Natural killer cell (primary cell): ENCODE data around the gene DCTPP1. TPM values are rescaled to one million over a fixed set of nuclear protein-coding genes. Genes with fewer than 3 reads are reported as not detected.
"Not testable (repeated sequence)": the region's sequence is repeated elsewhere in the genome, so short reads cannot be mapped to it uniquely, and the experiment has no call there.

ENCODE experiments used
- ATAC-seq, 3 donors: fragments of 150-1000 bp in 2 of 3; fragments of 200-7000 bp in 1 of 3; cut with Tn5 transposase; 1 replicate in 1 of 3; 2 replicates in 2 of 3; pipeline ENCODE4 v1.10.0; 2021; ENCODE audit warnings: mild to moderate bottlenecking in 2 of 3, moderate library complexity in 2 of 3
- DNase-seq, 2 donors: peaks; one replicate each; pipeline versions ENCODE4 v3.0.0 to v3.0.0-alpha.2; 2013 to 2021; ENCODE audit warnings: mixed read lengths in 1 of 2
- H3K27ac ChIP-seq: one replicate; pipeline ENCODE4 v1.5.1; 2013; ENCODE audit warnings: mild to moderate bottlenecking, low read length
- H3K27me3 ChIP-seq: one replicate; pipeline ENCODE4 v1.6.1; 2013; ENCODE audit warnings: low read length; ENCODE audit not compliant: control insufficient read depth, insufficient read depth
- H3K36me3 ChIP-seq: one replicate; pipeline ENCODE4 v1.6.1; 2013; ENCODE audit warnings: low read length; ENCODE audit not compliant: control insufficient read depth, insufficient read depth
- H3K4me1 ChIP-seq: one replicate; pipeline ENCODE4 v1.6.1; 2013; ENCODE audit warnings: low read length; ENCODE audit not compliant: control insufficient read depth, insufficient read depth
- H3K4me3 ChIP-seq: one replicate; pipeline ENCODE4 v1.5.1; 2013; ENCODE audit warnings: low read length
- H3K9me3 ChIP-seq: one replicate; pipeline ENCODE4 v1.6.1; 2013; ENCODE audit warnings: low read length; ENCODE audit not compliant: control insufficient read depth, insufficient read depth
- H3K27ac Mint-ChIP-seq, 2 donors: one replicate each; pipeline ENCODE4 v1.8.0; 2022; ENCODE audit warnings: mild to moderate bottlenecking in 2 of 2, mixed read lengths in 2 of 2, moderate library complexity in 1 of 2
- H3K27me3 Mint-ChIP-seq, 2 donors: one replicate each; pipeline ENCODE4 v1.8.0; 2022; ENCODE audit warnings: low read depth in 2 of 2, mixed read lengths in 2 of 2
- H3K36me3 Mint-ChIP-seq: one replicate; pipeline ENCODE4 v1.8.0; 2022; ENCODE audit warnings: mixed read lengths
- H3K4me1 Mint-ChIP-seq, 2 donors: one replicate each; pipeline ENCODE4 v1.8.0; 2022; ENCODE audit warnings: mixed read lengths in 2 of 2
- H3K4me3 Mint-ChIP-seq: one replicate; pipeline ENCODE4 v1.8.0; 2022; ENCODE audit warnings: mild to moderate bottlenecking, moderate library complexity, mixed read lengths
- H3K9me3 Mint-ChIP-seq, 2 donors: one replicate each; pipeline ENCODE4 v1.8.0; 2022; ENCODE audit warnings: mixed read lengths in 2 of 2
- CTCF ChIP-seq: fragments of 200-600 bp; IDR thresholded peaks from one replicate; pipeline ENCODE4 v1.8.0; 2022; ENCODE audit warnings: antibody characterized with exemption
- WGBS: methylation state at CpG from one replicate; pipeline ENCODE4 v1.1.7; 2013; ENCODE audit warnings: missing lambda C conversion rate; ENCODE audit not compliant: insufficient coverage; 5-methylcytosine and 5-hydroxymethylcytosine counted together
- intact Hi-C: fragments of 100-400 bp; cut with micrococcal nuclease; formaldehyde crosslinking; loops from one replicate; pipeline ENCODE4 v1.14.2; 2022
- total RNA-seq, 4 donors: library from RNA; stranded (reverse); fragments of 120-200 nt in 1 of 4; gene quantifications; one replicate each; pipeline versions ENCODE4 v1.2.3 to v1.2.4, GENCODE V29; 2013 to 2022

The DCTPP1 gene
- total RNA-seq = 10 to 100 TPM; 11.2 to 16.9 (median 15.2) TPM
- total RNA-seq (2013) = 10.8 TPM

GRCh38 chr16:30429678-30430427, at the start of gene DCTPP1:
Gene DCTPP1 (minus strand): TSS chr16:30430030. CDS start chr16:30429980, 50 bp downstream.
- H3K27me3 Mint-ChIP-seq = no peaks in the 10 kb centered on the region
- Histone ChIP-seq H3K27me3 (no peaks in the 10 kb centered on the region), H3K4me3 (peak within 1 kb of the TSS; percentile 67), H3K36me3 (peaks cover 2% of the 10 kb centered on the region), H3K27ac (peak within 1 kb of the TSS; percentile 70), H3K4me1 (peaks cover 21% of the 10 kb centered on the region), H3K9me3 (no peaks in the 10 kb centered on the region)
- H3K36me3 Mint-ChIP-seq = no peaks in the 10 kb centered on the region
- H3K4me3 Mint-ChIP-seq = peak within 1 kb of the TSS; percentile 21
- intact Hi-C loops = loop anchor here (1.0 to 10.0 kb wide), 6 partner anchors 15 to 204 kb away; partner anchors contain the start of genes ITGAL, SEPHS2, TBC1D10B and ZNF747
- DNase-seq (peak; percentile 92 to 99), ATAC-seq (peak; percentile 94 to 99 (median 95))
- TF ChIP-seq CTCF = peak; percentile 71
- H3K27ac Mint-ChIP-seq = no peak within 1 kb of the TSS
- under 1% methylated on average over 49 of the region's 49 CpGs for WGBS
- no peaks in the 10 kb centered on the region for H3K9me3 Mint-ChIP-seq
- peaks cover 0 to 6% of the 10 kb centered on the region in 2 donors for H3K4me1 Mint-ChIP-seq

GRCh38 chr16:30478766-30479478, 49.1 kb upstream of the DCTPP1 start:
- Histone ChIP-seq H3K27ac (no peak overlapping the region), H3K4me1 (peaks cover 91% of the 10 kb centered on the region), H3K4me3 (no peak overlapping the region), H3K36me3 (peaks cover 80% of the 10 kb centered on the region), H3K27me3 (no peaks in the 10 kb centered on the region), H3K9me3 (no peaks in the 10 kb centered on the region)
- TF ChIP-seq CTCF = no peak
- no peak for DNase-seq
- WGBS = 90% methylated on average over 12 of the region's 12 CpGs
- Mint-ChIP-seq H3K4me3 (peak overlapping the region; percentile 17), H3K27ac (peak overlapping the region; percentile 89 to 95), H3K27me3 (no peaks in the 10 kb centered on the region), H3K9me3 (no peaks in the 10 kb centered on the region), H3K4me1 (peaks cover 44 to 72% of the 10 kb centered on the region in 2 donors), H3K36me3 (peaks cover 21% of the 10 kb centered on the region)
- intact Hi-C loops = no loop called here
- ATAC-seq = no peak

- H3K27ac ChIP-seq, H3K9me3 Mint-ChIP-seq, H3K9me3 ChIP-seq, intact Hi-C loops, H3K4me3 ChIP-seq, H3K27me3 ChIP-seq, ATAC-seq, H3K27me3 Mint-ChIP-seq, DNase-seq: not testable (repeated sequence)
- Mint-ChIP-seq H3K4me3 (peak overlapping the region; percentile 47), H3K27ac (peak overlapping the region; percentile 89 to 95), H3K4me1 (peaks cover 49 to 77% of the 10 kb centered on the region in 2 donors), H3K36me3 (peaks cover 14% of the 10 kb centered on the region)
- WGBS = 97% methylated on average over 3 of the region's 3 CpGs
- peaks cover 69% of the 10 kb centered on the region for H3K36me3 ChIP-seq
- H3K4me1 ChIP-seq = peaks cover 86% of the 10 kb centered on the region
These were observed 47.9 kb upstream of the DCTPP1 start for GRCh38 chr16:30477773-30478172.

- H3K36me3 ChIP-seq = peaks cover 61% of the 10 kb centered on the region
- intact Hi-C loops = no loop called here
- H3K27me3 ChIP-seq = no peaks in the 10 kb centered on the region
- peaks cover 82% of the 10 kb centered on the region for H3K4me1 ChIP-seq
- peak overlapping the region; percentile 4 for H3K27ac ChIP-seq
- Mint-ChIP-seq H3K36me3 (peaks cover 8% of the 10 kb centered on the region), H3K9me3 (peaks cover 0 to 3% of the 10 kb centered on the region in 2 donors), H3K27me3 (no peaks in the 10 kb centered on the region), H3K4me3 (peak overlapping the region; percentile 35), H3K27ac (peak overlapping the region; percentile 89 to 95), H3K4me1 (peaks cover 51 to 78% of the 10 kb centered on the region in 2 donors)
- no peaks in the 10 kb centered on the region for H3K9me3 ChIP-seq
- DNase-seq (no peak), ATAC-seq (no peak)
- TF ChIP-seq CTCF = no peak
- 84% methylated on average over 3 of the region's 3 CpGs for WGBS
- no peak overlapping the region for H3K4me3 ChIP-seq
These were observed 47.2 kb upstream of the DCTPP1 start for GRCh38 chr16:30476991-30477390.
